ENCODE measurements around the gene AP1S3. TPM values are rescaled to one million over a fixed set of nuclear protein-coding genes. Genes with fewer than 3 reads are reported as not detected.
A peak's percentile ranks its signal among the peaks of the same experiment; 100 is the strongest.
"Not testable (repeated sequence)": the region's sequence is repeated elsewhere in the genome, so short reads cannot be mapped to it uniquely, and the experiment has no call there.

AP1S3 gene
- total RNA-seq: 1 to 10 TPM in 1 of 2 donors, under 1 TPM in 1; 0.71 to 1.0 TPM
- long read RNA-seq, partial matches to known transcripts: 0 of 1 reads
- long read RNA-seq, other reads (novel, unspliced or antisense): 0 of 1 reads

- DNase-seq: peak; percentile 64
- peak; percentile 92 to 96 for ATAC-seq
- intact Hi-C loops (cut with DNase I): no loop called here
Observed at GRCh38 chr2:223837287-223838061, at the start of gene AP1S3. TSS of gene AP1S3 (minus strand) at chr2:223837582. CDS start at chr2:223837450, 132 bp downstream.

DNA sequence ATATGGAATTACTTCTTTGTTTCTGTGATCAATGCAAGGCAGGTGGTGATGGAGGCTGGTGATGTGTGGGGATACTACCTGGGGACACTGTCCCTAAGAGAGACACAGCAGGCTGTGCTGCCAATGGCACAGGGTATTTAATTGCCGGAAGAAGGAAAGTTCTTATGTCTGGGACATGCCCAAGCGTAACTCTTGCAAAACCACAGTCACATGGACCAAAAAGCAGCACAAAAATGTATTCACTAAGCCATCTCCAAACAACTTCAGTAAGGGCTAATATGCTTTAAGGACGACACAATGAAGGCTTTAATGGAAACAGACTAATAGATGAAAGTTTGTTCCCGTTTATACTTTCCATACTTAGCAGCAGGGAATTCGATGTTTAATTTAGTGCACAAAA lies 49.7 kb upstream of the AP1S3 start:
- DNase-seq (no peak), ATAC-seq (no peak)
- intact Hi-C loops (cut with DNase I): no loop called here

DNA sequence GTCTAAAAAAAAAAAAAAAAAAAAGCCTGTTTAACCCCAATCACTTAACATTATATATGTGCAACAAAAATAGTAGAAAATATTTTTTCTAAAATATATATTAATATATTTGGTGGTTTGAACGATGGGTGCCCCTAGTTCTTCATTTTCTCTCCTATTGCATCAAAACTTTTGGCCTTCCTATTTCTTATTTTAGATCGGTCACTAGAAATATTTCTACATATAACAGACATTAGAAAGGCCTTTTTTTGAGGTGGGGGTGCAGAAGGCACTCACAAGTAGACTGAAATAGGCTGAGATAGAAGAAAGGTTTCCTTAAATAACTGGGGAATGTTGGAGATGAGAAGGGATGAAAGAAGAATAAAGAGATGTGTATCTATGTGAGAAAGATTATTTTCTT lies 49.3 kb upstream of the AP1S3 start:
- intact Hi-C loops (cut with DNase I): no loop called here
- DNase-seq (no peak), ATAC-seq (no peak)

- no peak for ATAC-seq
Observed at GRCh38 chr2:223884399-223884798, 47.0 kb upstream of the AP1S3 start.

DNA sequence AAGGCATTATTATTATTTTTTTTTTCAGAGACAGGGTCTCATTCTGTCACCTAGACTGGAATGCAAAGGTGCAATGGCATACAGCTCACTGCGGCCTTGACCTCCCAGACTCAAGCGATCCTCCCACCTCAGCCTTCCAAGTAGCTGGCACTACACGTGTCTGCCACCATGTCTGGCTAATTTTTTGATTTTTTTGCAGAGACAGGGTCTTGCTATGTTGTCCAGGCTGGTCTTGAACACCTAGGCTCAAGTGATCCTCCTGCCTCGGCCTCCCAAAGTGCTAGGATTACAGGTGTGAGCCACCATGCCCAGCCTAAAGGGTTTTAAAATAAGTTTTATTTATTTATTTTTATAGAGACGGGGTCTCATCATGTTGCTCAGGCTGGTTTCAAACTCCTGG lies 45.3 kb upstream of the AP1S3 start:
- intact Hi-C loops (cut with DNase I): no loop called here
- ATAC-seq (no peak), DNase-seq (no peak)

More at GRCh38 chr2:223884399-223884798, 47.0 kb upstream of the AP1S3 start:
- intact Hi-C loops (cut with DNase I): no loop called here
- no peak for DNase-seq

GRCh38 chr2:223880796-223881195 lies 43.4 kb upstream of the AP1S3 start:
- no peak for ATAC-seq
- intact Hi-C loops (cut with DNase I): no loop called here
- DNase-seq: no peak

DNA sequence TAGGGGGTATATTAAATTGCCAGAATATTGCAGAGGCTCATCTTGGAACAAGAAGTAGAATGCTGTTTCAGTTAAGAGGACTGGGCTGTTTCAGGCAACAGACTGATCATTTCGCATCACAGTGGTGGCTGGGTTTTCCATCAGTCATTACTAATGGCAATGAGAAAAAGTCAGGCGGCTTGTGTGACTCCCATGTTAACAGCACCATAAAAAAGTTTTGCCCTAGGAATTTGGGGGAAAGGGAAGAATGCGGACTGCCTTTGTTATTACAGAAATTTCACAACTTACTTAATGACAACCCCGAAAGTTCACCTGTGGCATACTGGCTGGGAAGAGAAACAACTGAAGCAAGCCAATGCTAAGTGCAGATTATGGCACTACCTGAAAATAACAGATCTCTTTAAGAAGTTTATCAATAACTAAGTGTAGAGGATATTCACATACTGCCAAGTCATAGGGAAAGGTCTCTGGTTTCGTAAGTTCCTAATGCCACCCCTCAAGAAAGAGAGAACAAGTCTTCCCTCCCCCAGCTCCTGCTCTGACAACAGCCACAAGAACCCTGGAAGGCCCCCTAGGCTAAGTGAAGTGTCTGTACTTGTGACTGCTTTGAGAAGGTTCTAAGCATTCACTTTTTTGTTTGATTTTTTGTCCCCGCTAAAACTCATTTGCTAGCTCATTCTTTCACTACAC lies 40.5 kb upstream of the AP1S3 start:
- intact Hi-C loops (cut with DNase I): no loop called here
- no peak for ATAC-seq
- DNase-seq: no peak

DNA sequence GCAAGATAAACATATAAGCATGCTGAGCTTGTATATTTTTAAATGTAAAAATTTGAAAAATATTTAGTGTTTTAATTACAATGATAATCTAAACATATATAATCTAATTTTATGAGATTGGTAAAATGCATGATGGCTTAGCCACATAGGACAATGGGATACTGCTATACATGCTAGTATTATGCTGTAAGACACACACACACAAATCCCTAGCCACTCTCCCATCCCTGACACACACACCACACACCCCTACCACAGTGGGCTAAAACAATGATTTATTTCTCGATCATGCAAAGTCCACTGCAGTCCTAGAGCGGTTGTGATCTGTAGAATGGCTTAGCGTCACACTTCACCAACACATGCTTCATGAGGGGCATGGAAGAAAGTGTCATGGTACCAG lies 36.3 kb upstream of the AP1S3 start:
- ATAC-seq (no peak), DNase-seq (no peak)
- intact Hi-C loops (cut with DNase I): no loop called here

- DNase-seq; intact Hi-C loops (cut with DNase I); ATAC-seq: not testable (repeated sequence)
Observed at GRCh38 chr2:223872772-223873171, 35.4 kb upstream of the AP1S3 start.

- ATAC-seq; DNase-seq; intact Hi-C loops (cut with DNase I): not testable (repeated sequence)
Observed at GRCh38 chr2:223871661-223872060, 34.3 kb upstream of the AP1S3 start.

DNA sequence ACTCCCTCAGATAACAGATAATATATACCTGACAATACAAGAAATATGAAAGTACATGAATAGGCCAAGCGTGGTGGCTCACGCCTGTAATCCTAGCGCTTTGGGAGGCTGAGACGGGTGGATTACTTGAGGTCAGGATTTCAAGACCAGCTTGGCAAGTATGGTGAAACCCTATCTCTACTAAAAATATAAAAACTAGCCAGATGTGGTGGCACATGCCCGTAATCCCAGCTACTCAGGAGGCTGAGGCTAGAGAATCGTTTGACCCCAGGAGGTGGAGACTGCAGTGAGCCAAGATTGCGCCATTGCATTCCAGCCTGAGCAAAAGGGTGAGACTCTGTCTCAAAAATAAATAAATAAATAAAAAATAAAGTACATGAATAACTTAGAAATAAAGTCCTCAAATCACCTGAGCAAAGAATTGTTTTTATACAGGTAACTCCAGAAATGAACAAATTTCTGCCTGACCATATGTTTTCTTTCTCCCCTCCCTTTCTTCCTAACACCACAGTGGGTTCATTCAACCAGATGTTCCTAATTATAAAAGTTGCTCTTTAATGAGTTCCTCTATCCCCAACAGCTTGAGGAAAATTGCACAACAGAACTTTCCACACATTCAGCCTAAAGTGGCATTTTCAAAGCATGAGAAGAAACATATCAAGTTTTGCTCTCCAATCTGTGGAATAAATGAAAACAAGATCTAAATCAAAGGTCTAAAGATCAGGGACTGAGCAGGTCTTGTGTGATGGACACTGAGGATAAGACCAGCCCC lies 33.6 kb upstream of the AP1S3 start:
- intact Hi-C loops (cut with DNase I): no loop called here
- DNase-seq: no peak
- ATAC-seq: no peak

DNA sequence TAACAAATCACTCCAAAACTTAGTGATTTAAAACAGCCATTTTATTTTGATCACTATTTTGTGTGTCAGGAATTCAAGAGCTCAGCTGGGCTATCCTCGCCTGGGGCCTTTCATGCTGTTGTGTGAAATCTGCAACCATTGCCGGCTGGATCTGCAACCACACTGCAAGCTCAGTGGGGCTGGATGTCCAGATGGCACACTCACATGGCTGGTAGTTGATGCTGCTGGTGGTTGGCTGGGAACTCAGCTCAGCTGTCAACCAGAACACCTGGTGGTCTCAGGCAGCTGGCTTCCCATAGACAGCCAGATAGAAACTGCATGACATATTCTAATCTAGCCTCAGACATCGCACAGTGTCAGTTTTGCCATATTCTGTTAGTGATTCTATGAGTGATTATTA lies 30.6 kb upstream of the AP1S3 start:
- ATAC-seq (no peak), DNase-seq (no peak)
- intact Hi-C loops (cut with DNase I): no loop called here

GRCh38 chr2:223865907-223866508 lies 28.6 kb upstream of the AP1S3 start:
- ATAC-seq (no peak), DNase-seq (no peak)
- intact Hi-C loops (cut with DNase I): no loop called here

GRCh38 chr2:223865124-223865523 lies 27.7 kb upstream of the AP1S3 start:
- DNase-seq: no peak
- intact Hi-C loops (cut with DNase I): no loop called here

DNA sequence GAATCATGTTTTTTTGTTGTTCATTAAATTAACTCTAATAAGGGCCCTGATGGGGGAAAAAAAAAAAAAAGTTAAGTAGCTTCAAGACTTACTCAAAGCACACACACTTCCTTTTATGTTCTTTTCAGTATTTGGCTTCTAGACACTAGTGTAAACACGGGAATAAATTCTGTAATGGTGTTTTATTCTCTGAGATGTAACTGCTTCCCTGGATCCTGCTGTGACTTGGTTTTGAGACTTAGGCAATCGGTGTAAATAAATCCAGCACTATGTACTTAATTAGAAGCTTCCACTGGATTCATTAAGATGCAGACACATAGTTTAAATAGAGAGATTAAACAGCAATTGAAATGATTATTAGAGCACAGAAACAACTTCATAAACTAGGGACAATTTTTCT lies 26.1 kb upstream of the AP1S3 start:
- intact Hi-C loops (cut with DNase I): no loop called here
- DNase-seq (no peak), ATAC-seq (no peak)

More at GRCh38 chr2:223865124-223865523, 27.7 kb upstream of the AP1S3 start:
- no peak for ATAC-seq

DNA sequence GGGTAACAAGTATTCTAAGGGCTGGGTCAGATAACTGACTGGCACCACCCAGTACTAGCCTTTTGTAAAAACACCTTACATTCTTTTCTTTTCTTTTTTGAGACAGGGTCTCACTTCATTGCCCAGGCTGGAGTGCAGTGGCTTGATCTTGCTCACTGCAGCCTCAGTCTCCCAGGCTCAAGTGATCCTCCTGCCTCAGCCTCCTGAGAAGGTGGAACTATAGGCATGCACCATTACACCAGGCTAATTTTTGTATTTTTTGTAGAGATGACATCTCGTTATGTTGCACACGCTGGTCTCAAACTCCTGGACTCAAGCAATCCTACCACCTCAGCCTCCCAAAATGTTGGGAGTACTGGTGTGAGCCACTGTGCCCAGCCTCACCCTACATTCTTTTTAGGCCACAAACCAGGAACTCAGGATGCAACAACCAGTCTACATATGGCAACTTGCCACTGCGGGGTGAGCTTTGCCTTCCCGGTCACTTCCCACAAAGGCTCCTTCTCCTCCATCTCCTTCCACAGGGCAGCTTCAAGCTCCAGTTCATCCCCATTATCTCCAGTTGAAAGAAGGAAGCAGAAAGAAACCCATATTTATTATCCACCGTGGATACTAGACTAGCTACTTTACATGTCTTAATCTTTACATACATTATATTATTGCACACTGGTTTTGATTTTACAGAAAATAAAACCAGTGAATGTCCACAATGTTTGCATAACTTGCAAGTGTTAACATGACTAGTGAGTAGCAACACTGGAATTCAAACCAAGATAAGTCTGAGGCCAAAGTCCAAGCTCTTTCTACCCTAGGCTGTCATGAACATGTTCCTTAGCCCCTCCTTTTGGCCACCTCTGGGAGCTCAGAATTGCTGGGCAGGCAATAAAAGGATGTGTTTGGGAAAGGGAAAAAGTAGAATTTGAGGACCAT lies 23.7 kb upstream of the AP1S3 start:
- DNase-seq: no peak
- intact Hi-C loops (cut with DNase I): no loop called here
- peak in 1 of 2 donors; percentile 88 for ATAC-seq

- ATAC-seq (no peak), DNase-seq (no peak)
- intact Hi-C loops (cut with DNase I): no loop called here
Observed at GRCh38 chr2:223859070-223859469, 21.7 kb upstream of the AP1S3 start.

GRCh38 chr2:223856584-223856983 lies 19.2 kb upstream of the AP1S3 start:
- ATAC-seq (no peak), DNase-seq (no peak)
- intact Hi-C loops (cut with DNase I): no loop called here
